NCI-H2081 (cell line): Measurements from ENCODE around the gene ATXN1L.
"Not testable (repeated sequence)": the region's sequence is repeated elsewhere in the genome, so short reads cannot be mapped to it uniquely, and the experiment has no call there.

Experiments used
- DNase-seq, 2 experiments: peaks; one replicate each; lab custom pipeline; 2025; lab: John Stamatoyannopoulos, UW

The ATXN1L gene

GRCh38 chr16:71853413-71853812, 7.6 kb downstream of the ATXN1L start:
- no peak for DNase-seq

DNA sequence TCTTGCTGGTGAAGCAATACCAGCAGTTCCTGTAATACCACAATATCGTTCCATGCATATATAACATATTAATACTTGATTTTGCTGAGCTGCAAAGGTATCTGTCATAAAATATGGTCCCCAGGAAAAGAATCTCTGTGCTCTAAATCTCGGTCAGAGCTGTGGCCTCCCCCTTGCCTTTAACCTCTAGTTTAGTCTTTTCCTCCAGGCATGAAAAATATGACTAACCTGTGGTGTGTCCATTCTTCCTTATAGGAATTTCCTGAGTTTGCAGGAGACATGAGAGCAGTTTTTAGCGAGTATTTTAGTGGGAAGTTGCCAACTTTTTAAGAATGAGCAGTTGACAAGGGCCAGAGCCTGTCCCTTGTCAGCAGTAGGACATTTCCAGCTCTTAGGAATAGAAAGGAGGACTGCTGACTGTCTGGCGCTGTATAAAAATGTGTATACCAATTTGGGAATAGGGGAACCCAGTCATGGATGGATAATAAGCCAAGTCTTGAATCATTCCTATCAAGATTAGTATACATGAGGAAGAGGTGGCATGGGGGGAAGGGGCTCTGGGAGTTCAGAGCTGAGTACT, 8.7 kb downstream of the ATXN1L start:
- DNase-seq = no peak

DNA sequence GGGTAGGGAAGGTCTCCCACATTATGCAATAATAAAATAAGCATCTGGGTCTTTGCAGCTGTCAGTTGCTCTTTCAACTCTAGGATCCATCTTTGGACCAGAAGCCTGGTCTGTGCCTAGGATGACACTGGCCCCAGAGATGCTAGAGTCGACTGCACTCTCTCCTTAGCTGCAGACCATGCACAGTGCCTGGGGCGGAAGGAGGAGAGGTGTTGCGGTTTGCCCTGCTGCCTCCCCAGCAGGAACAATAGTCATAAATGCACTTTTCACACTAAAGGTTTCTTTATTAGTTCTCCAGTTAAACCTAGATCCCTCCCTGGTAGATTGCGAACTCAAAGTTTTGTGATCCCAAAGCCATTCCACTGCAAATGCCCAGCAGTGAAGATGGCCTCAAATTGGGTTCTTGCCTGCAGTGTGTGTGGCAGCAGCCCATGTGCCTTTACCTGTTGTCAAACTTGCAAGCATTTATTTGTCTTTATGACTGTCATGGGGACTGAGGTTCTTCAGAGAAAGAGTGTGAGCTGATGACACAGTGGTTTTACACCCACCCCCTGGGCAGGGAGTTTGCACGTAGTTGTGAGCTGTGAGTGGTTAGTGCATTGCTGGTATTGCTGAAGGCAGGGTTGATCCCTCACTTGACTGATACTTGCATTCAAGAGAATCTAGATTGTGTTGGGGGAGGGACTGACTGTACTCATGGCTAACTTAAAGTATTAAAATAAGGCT, 10.3 kb downstream of the ATXN1L start:
- DNase-seq = no peak

DNA sequence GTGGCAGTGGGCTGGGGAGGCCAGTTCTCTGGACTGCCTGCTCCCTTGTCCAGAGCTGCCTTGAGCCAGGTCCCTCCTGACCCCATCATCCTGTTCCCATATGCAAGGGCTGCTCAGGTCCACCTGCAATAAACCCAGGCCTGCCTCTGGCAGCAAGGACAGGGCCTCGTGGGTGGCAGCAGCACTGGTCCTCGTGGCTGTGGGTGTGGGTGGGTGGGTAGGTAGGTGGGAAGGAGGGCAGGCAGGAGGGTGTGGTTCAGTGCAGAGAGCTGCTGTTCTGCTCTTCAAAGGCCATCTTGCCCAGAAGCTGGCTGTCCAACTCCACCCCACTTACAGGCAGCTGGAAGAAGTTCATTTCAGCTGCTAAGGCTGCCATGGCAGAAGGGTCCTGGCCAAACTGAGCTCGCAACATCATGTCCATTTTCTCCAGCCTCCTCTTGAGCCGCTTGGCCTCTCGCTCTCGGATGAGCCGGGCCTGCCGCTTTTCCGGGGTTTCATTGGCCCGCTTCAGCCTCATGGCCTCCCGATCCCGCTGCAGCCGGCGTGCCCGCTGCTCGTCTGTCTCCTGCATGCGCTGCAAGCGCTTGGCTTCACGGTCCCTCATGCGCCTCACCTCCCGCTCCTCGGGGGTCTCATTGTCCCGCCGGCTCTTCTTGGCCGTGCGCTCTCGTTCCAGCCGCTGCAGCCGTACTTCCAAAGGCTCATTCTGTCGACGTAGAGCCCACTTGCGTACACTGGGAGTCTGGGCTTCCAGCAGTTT, 14.2 kb downstream of the ATXN1L start:
- no peak for DNase-seq

- DNase-seq = no peak
Measured at GRCh38 chr16:71863995-71864394, 18.2 kb downstream of the ATXN1L start.

- DNase-seq = no peak
Measured at GRCh38 chr16:71865173-71865863, 19.5 kb downstream of the ATXN1L start.

DNA sequence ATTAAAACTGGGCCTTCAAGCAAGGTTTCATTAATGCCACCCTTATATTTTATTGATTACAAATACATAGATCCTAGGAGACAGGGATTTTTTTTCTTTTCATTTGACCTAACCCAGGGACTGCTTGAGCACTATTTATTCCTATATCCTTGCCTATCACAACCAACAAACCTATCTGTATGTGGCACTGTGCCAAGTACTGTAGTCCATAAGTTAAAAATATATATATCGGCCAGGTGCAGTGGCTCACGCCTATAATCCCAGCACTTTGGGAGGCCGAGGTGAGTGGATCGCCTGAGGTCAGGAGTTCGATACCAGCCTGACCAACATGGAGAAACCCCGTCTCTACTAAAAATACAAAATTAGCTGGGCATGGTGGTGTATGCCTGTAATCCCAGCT, 21.4 kb downstream of the ATXN1L start:
- DNase-seq = not testable (repeated sequence)

DNA sequence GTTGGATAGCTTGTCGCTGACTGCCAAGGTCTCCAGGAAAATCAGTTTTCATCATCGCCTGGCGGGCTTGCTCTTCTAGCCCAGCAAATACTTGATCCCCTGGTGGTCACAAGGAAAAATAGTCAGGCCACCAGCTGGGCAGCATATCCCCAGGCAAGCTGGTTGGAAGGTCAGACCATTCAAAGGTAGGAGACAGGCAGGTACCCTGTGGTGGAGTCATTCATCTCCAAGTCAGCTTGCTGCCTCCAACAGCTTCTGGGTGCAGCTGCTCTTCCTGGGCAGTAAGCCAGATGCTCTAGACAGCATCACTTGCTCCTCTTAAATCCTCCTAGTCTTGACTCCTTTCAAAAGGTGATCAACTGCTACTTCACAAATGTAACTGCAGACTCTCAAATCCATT, 22.2 kb downstream of the ATXN1L start:
- peak; percentile 35 to 74 for DNase-seq

DNA sequence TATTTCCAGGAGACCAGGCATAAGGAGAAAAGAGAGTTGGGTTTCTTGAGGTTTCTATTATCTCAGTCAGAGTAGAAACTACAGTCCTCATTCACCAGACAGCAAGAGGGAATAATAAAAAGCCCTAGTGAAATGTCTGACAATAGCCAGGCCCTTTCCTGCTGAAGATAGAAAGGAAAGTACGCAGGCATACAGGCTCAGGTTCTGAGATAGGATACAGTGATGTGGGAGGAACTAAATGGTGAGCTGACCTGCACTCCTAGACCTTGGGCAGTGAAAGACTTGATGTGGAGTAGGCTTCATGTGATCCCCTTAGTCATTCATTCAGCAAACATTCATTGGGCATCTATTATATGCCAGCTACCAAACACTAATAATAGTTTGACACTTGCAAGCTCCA, 23.3 kb downstream of the ATXN1L start:
- no peak for DNase-seq

GRCh38 chr16:71870818-71871217, 25.0 kb downstream of the ATXN1L start:
- DNase-seq = no peak

DNA sequence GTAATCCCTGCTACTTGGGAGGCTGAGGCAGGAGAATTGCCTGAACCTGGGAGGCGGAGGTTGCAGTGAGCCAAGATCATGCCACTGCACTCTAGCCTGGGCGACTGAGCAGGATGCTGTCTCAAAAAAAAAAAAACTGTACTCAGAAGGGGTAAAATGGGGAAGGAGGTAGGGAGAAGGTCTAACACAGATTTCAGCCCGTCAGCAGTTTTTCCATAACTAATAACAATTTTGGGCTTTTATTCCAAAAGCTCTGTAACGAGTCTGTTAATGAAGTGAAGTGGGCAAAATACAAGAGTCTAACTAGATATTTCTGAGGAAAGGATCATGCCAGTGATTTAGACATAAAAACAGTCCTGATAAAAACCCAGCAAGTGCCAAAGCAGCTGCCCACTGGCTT, 27.4 kb downstream of the ATXN1L start:
- no peak for DNase-seq

GRCh38 chr16:71878911-71879310, 33.1 kb downstream of the ATXN1L start:
- no peak for DNase-seq

DNA sequence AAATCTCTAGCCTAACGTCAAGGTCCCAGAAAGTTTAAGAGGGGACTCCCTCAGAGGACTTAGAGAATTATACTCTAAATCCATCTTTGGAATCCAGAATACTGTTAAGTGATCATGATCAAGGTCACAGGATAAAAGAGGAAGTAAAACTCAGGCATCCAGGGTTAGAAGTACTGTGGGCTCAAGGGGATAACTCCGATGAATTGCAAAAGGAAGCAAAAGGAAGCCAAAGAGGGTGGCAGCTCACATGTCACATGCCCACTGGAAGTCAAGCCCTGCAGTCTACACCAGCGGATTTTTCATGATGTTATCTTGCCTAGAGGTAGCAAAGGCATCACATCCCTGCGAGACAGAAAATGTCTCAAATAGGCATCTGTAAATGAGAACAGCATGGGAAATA, 34.4 kb downstream of the ATXN1L start:
- no peak for DNase-seq

GRCh38 chr16:71882505-71883167, 36.9 kb downstream of the ATXN1L start:
- DNase-seq = peak; percentile 68 to 70

GRCh38 chr16:71883168-71883848, 37.5 kb downstream of the ATXN1L start:
- peak in 1 of 2 experiments; percentile 10 for DNase-seq

GRCh38 chr16:71883849-71884638, 38.3 kb downstream of the ATXN1L start, which contains the start of gene ZNF821:
TSS of gene ZNF821 (minus strand) at chr16:71884182. CDS start at chr16:71879946, 4,236 bp downstream.
- peak; percentile 71 to 75 for DNase-seq

DNA sequence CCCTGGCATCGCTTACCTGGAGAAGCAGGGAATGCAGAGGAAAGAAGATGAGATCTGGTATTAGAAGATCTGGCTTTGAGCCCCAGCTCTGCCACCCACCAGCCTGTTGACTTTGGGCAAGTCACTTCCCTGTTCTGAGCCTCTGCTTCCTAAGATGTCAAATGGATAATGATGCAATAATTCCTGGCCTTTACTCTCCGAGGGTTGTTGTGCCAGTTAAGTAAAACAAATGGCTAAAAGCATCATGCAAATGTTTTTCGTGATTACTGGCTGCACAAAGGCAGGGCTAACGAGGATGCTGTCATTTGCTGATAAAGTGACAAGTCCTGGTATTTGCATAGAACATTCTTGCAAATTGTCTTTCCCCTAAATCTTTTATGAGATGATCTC, 39.5 kb downstream of the ATXN1L start:
- DNase-seq = no peak

GRCh38 chr16:71889147-71889546, 43.4 kb downstream of the ATXN1L start:
- DNase-seq = no peak

DNA sequence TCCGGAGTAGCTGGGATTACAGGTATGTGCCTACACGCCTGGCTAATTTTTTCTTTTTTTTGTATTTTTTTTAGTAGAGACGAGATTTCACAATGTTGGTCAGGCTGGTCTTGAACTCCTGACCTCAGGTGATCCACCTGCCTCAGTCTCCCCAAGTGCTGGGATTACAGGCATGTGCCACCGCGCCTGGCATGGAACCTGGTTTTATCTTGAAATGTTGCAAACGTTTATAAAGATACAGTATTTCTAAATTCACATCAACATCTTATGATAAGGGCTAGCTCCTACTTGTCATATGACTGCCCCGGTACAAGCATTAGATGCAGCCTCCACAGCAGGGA, 48.1 kb downstream of the ATXN1L start:
- no peak for DNase-seq

DNA sequence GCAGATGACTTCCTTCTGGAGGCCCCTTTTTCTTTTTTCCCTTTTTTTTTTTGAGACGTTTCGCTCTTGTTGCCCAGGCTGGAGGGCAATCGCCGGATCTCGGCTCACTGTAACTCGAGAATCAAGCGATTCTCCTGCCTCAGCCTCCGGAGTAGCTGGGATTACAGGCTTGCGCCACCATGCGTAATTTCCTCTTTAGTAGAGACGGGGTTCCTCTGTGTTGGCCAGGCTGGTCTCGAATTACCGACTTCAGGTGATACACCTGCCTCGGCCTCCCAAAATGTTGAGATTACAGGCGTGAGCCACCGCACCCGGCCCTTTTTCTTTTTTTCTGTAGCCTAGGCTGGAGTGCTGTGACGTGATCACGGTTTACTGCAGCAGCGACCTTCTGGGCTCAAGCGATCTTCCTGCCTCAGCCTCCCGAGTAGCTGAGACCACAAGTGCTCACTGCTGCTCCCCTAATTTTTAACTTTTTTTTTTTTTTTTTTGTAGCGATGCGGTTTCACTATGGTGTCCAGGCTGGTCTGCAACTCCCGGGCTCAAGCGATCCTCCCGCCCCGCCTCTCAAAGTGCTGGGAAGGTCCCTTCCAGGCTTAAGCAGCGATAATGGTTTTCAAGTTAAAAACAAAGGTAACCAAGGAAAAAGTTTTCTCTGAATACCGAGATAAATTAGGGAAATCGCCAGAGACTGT, 48.6 kb downstream of the ATXN1L start:
- DNase-seq = peak; percentile 14 to 50
